HG02840 (cell line): ENCODE measurements around the gene GJD3.

Experiments used
- ATAC-seq: cut with Tn5 transposase; IDR thresholded peaks from one replicate; pipeline ENCODE4 v1.9.1; 2021; ENCODE audit warnings: mild to moderate bottlenecking, moderate library complexity, moderate number of reproducible peaks; ENCODE audit not compliant: unreplicated experiment, low FRiP score

The GJD3 gene

GRCh38 chr17:40315206-40315605, 49.3 kb downstream of the GJD3 start:
- ATAC-seq = no peak

GRCh38 chr17:40314584-40314956, 50.0 kb downstream of the GJD3 start:
- ATAC-seq = no peak

GRCh38 chr17:40313668-40314583, 50.6 kb downstream of the GJD3 start:
- ATAC-seq = no peak
